Nephron (organoid): Measurements from ENCODE around the gene IL22RA1.

ENCODE experiments used
- H3K27ac Mint-ChIP-seq, 3 experiments: 2 replicates each; pipeline ENCODE4 v1.8.0; 2020; ENCODE audit warnings: mixed read lengths in 3 of 3, mild to moderate bottlenecking in 2 of 3, moderate library complexity in 1 of 3
- H3K27me3 Mint-ChIP-seq: 2 replicates; pipeline ENCODE4 v1.8.0; 2021; ENCODE audit warnings: low read depth, mild to moderate bottlenecking, moderate library complexity, mixed read lengths
- H3K36me3 Mint-ChIP-seq: 2 replicates; pipeline ENCODE4 v1.8.0; 2020; ENCODE audit warnings: low read depth, mixed read lengths
- H3K4me1 Mint-ChIP-seq: 2 replicates; pipeline ENCODE4 v1.8.0; 2020; ENCODE audit warnings: mixed read lengths
- H3K4me3 Mint-ChIP-seq, 3 experiments: 2 replicates each; pipeline ENCODE4 v1.8.0; 2020; ENCODE audit warnings: mild to moderate bottlenecking in 3 of 3, mixed read lengths in 3 of 3, moderate library complexity in 2 of 3
- H3K9me3 Mint-ChIP-seq: 2 replicates; pipeline ENCODE4 v1.8.0; 2020; ENCODE audit warnings: mixed read lengths
- TF ChIP-seq, protein P1 (sequence below), 3 experiments: fragments of 200-600 bp; sonication (generic); IDR thresholded peaks; one replicate each; pipeline ENCODE4 v1.5.0; 2021; ENCODE audit warnings: antibody characterized with exemption in 3 of 3; ENCODE audit not compliant: unreplicated experiment in 3 of 3

Gene IL22RA1

DNA sequence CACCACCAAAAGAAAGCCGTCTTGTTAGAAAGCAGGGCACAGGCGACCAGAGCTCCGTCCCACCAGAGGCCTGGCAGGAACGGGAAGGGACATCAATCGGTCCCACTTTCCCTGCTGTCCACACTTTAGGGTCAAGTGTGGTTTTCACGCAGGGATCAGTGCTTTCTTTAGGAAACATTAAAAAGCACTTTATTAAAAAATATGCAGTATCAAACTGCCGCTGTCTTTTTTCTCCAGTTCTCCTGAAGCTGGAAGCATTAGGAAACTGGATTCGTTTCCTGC lies 43.7 kb upstream of the IL22RA1 start:
- peak overlapping the region; percentile 75 to 84 (median 79) for H3K4me3 Mint-ChIP-seq
- peak overlapping the region; percentile 51 to 64 (median 57) for H3K27ac Mint-ChIP-seq
- H3K27me3 Mint-ChIP-seq = peaks cover 63% of the 10 kb centered on the region
- peaks cover 32% of the 10 kb centered on the region for H3K4me1 Mint-ChIP-seq
- no peaks in the 10 kb centered on the region for H3K9me3 Mint-ChIP-seq
- TF ChIP-seq, protein P1, sequence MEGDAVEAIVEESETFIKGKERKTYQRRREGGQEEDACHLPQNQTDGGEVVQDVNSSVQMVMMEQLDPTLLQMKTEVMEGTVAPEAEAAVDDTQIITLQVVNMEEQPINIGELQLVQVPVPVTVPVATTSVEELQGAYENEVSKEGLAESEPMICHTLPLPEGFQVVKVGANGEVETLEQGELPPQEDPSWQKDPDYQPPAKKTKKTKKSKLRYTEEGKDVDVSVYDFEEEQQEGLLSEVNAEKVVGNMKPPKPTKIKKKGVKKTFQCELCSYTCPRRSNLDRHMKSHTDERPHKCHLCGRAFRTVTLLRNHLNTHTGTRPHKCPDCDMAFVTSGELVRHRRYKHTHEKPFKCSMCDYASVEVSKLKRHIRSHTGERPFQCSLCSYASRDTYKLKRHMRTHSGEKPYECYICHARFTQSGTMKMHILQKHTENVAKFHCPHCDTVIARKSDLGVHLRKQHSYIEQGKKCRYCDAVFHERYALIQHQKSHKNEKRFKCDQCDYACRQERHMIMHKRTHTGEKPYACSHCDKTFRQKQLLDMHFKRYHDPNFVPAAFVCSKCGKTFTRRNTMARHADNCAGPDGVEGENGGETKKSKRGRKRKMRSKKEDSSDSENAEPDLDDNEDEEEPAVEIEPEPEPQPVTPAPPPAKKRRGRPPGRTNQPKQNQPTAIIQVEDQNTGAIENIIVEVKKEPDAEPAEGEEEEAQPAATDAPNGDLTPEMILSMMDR (IDR thresholded peaks at IDR 0.05; ENCODE audit: unreplicated experiment in 3 of 3) = no peak
- H3K36me3 Mint-ChIP-seq = no peaks in the 10 kb centered on the region

DNA sequence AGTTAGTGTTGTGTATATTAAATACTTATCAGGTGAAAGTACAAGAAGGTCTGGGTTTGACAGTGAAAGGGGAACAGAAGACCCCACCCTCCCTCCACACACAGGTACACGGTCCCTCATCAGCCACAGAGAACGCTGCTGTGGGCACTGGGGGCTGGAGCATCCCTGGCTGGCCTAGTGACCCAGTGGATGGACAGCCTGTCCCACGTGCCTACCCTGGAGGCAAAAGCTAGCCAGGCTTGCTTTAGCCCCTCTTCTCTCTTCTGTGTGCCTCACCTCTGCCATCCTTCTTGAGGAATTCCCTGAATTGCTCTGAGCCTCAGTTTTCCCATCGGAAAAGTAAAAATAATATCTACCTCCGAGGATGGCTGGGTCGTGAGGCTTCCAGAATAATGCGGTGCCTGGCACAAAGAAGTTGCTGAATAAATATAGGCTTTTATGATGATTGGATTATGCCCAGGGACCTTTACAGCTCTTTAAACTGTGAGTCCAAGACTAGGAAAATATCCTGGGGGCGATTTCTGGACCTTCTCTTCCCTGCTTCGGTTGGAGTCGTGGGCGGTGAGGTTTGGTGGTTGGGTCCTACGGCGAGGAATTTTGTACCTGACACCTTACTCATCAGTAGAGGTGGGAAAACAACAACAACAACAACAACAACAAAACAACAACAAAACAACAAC lies 43.2 kb upstream of the IL22RA1 start:
- Mint-ChIP-seq H3K27me3 (peaks cover 59% of the 10 kb centered on the region), H3K27ac (peak overlapping the region; percentile 51 to 64 (median 57)), H3K4me3 (peak overlapping the region; percentile 75 to 84 (median 79)), H3K36me3 (no peaks in the 10 kb centered on the region), H3K4me1 (peaks cover 28% of the 10 kb centered on the region), H3K9me3 (no peaks in the 10 kb centered on the region)
- TF ChIP-seq, protein P1 (IDR thresholded peaks at IDR 0.05; ENCODE audit: unreplicated experiment in 3 of 3) = no peak

DNA sequence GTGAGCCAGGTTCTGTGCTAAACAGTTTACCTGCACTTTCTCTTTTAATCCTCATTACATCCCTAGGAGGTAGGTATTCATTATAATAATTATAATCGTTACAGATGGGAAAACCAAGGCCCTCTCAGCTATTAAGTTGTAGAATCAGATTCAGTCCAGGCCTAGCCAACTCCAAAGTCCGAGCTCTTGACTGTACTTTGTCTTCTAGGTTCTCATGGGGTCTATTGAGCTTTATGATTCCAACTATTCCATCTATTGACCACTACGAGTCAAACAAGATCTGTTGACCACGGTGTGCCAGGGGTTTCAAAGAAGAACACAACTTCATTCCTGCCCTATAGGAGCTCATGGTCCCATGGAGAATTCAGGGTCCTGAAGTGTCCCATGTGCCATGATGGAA lies 42.1 kb upstream of the IL22RA1 start:
- H3K27ac Mint-ChIP-seq = no peak overlapping the region
- no peak overlapping the region for H3K4me3 Mint-ChIP-seq
- H3K36me3 Mint-ChIP-seq = no peaks in the 10 kb centered on the region
- TF ChIP-seq, protein P1 (IDR thresholded peaks at IDR 0.05; ENCODE audit: unreplicated experiment in 3 of 3) = no peak
- H3K27me3 Mint-ChIP-seq = peaks cover 51% of the 10 kb centered on the region
- peaks cover 22% of the 10 kb centered on the region for H3K4me1 Mint-ChIP-seq
- no peaks in the 10 kb centered on the region for H3K9me3 Mint-ChIP-seq

DNA sequence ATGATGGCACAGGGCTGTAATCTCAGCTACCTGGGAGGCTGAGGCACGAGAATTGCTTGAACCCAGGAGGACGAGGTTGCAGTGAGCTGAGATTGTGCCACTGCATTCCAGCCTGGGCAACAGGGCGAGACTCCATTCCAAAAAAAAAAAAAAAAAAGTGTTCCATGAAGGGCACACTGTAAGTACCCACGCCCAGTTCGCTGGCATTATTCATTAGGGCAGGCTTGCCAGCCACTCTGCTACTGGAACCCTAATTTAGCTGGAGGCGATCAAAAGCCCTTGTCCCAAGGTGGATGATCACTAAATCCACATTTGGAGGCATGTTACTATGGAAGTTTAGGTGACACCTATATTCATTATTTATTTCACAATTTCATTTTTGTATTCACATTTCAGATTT lies 39.1 kb upstream of the IL22RA1 start:
- Mint-ChIP-seq H3K27ac (no peak overlapping the region), H3K4me3 (no peak overlapping the region), H3K27me3 (peaks cover 26% of the 10 kb centered on the region), H3K4me1 (peaks cover 5% of the 10 kb centered on the region), H3K36me3 (no peaks in the 10 kb centered on the region), H3K9me3 (no peaks in the 10 kb centered on the region)
- TF ChIP-seq, protein P1 (IDR thresholded peaks at IDR 0.05; ENCODE audit: unreplicated experiment in 3 of 3) = no peak

DNA sequence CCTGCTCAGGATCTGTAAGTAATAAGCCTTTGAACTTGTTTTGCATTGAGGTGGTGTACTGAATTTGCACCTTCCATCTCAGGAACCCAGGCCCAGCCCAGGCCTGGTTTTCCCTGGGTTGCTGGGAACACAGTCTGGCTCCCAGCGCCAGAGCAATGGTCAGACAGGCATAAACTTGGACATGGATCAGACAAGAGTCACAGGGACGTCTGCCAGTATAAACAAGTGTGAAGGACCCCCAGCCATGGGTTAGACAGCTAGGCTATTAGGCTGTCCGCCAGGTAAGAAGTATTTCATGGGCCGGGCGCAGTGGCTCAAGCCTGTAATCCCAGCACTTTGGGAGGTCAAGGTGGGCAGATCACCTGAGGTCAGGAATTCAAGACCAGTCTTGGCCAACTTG lies 38.7 kb upstream of the IL22RA1 start:
- no peak overlapping the region for H3K4me3 Mint-ChIP-seq
- H3K27me3 Mint-ChIP-seq = peaks cover 23% of the 10 kb centered on the region
- TF ChIP-seq, protein P1 (IDR thresholded peaks at IDR 0.05; ENCODE audit: unreplicated experiment in 3 of 3) = no peak
- no peaks in the 10 kb centered on the region for H3K9me3 Mint-ChIP-seq
- peaks cover 4% of the 10 kb centered on the region for H3K4me1 Mint-ChIP-seq
- H3K36me3 Mint-ChIP-seq = no peaks in the 10 kb centered on the region
- H3K27ac Mint-ChIP-seq = peak overlapping the region in 2 of 3 experiments; percentile 21 to 64

DNA sequence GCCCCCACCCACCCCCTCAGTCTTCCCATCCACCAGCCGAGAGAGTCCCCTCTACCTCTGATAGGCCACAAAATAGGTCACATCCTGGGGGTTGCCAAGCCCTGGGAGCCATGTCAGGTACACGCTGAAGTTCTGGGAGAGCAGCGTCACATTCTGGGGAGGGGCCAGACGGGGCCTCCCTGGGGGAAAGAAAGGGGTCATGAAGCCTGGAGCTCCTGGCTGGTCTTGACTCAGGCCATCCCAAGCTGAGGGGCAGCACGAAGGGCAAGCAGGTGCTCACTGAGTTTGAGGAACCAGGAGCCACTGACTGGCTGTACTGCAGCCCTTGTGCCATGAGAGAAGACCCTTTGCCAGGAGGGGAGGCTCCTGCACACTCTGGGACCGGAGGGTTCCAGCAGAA lies 37.7 kb upstream of the IL22RA1 start:
- no peaks in the 10 kb centered on the region for H3K4me1 Mint-ChIP-seq
- no peaks in the 10 kb centered on the region for H3K36me3 Mint-ChIP-seq
- no peak overlapping the region for H3K27ac Mint-ChIP-seq
- no peaks in the 10 kb centered on the region for H3K9me3 Mint-ChIP-seq
- TF ChIP-seq, protein P1 (IDR thresholded peaks at IDR 0.05; ENCODE audit: unreplicated experiment in 3 of 3) = no peak
- H3K27me3 Mint-ChIP-seq = peaks cover 13% of the 10 kb centered on the region
- H3K4me3 Mint-ChIP-seq = no peak overlapping the region
